ENCODE results near the gene TMEM52. TPM values are rescaled to one million over a fixed set of nuclear protein-coding genes. Genes with fewer than 3 reads are reported as not detected.

Gene TMEM52
- total and polyA plus RNA-seq, 2 of the 13 experiments (the other 11 are each of a cell fraction or from before 2014, with no cell fraction given), result 13.2 to 18.7 TPM

- TF ChIP-seq IRF9 (CRISPR knock-in tag; IDR thresholded peaks at IDR 0.05; ENCODE audit: borderline replicate concordance), result peak; percentile 66; the same call in 1 of the 2 replicates
- TF ChIP-seq ZNF142 (CRISPR knock-in tag; IDR thresholded peaks at IDR 0.05), result 0 out of 2 replicates have a peak, but pooled peaks have one; percentile 34
- TF ChIP-seq JARID2 (CRISPR knock-in tag; IDR thresholded peaks at IDR 0.05; ENCODE audit: insufficient replicate concordance), result no peak
- peak; percentile 72; the same call in 1 of the 2 replicates for TF ChIP-seq MIER3 (CRISPR knock-in tag; IDR thresholded peaks at IDR 0.05; ENCODE audit: borderline replicate concordance)
- TF ChIP-seq ZNF713 (CRISPR knock-in tag; IDR thresholded peaks at IDR 0.05), result 0 out of 2 replicates have a peak, but pooled peaks have one; percentile 85
- no peak for TF ChIP-seq ZNF709 (CRISPR knock-in tag; IDR thresholded peaks at IDR 0.05)
- TF ChIP-seq NFYC (CRISPR knock-in tag; IDR thresholded peaks at IDR 0.05), result no peak
- TF ChIP-seq AGO2 (optimal IDR thresholded peaks at IDR 0.05; ENCODE audit: low read depth, low read length), result peak; percentile 66
- peak; percentile 65; the same call in 1 of the 2 replicates for TF ChIP-seq JUNB (CRISPR knock-in tag; IDR thresholded peaks at IDR 0.05; ENCODE audit: borderline replicate concordance)
- TF ChIP-seq GABPA (IDR thresholded peaks at IDR 0.05; ENCODE audit: low read depth, low read length), result no peak
- peak; percentile 53; the same call in 1 of the 2 replicates for TF ChIP-seq GABPA (CRISPR knock-in tag; IDR thresholded peaks at IDR 0.05; ENCODE audit: low read depth)
- no peak for TF ChIP-seq ZNF20 (CRISPR knock-in tag; IDR thresholded peaks at IDR 0.05)
- no peak for TF ChIP-seq ZNF83 (CRISPR knock-in tag; IDR thresholded peaks at IDR 0.05; ENCODE audit: borderline replicate concordance)
- TF ChIP-seq ISL2 (CRISPR knock-in tag; IDR thresholded peaks at IDR 0.05), result peak; percentile 45
- TF ChIP-seq MEIS2 (CRISPR knock-in tag; IDR thresholded peaks at IDR 0.05), result no peak; the same call in 1 of the 2 replicates
- TF ChIP-seq ZNF646 (CRISPR knock-in tag; IDR thresholded peaks at IDR 0.05), result no peak
These were observed 40.9 kb upstream of the TMEM52 start (continued) for GRCh38 chr1:1959840-1960479.
